ENCODE results near the gene SERPINB12.

The SERPINB12 gene

GRCh38 chr18:63590966-63591695 lies 49.0 kb downstream of the SERPINB12 start:
- H3K9ac ChIP-seq = no peak overlapping the region
- no peaks in the 10 kb centered on the region for H3K9me3 ChIP-seq (ENCODE audit: control insufficient read depth, low read length)
- H3K27me3 ChIP-seq (ENCODE audit: control insufficient read depth, insufficient read depth, low read length) = no peaks in the 10 kb centered on the region
- H2AFZ ChIP-seq = no peak overlapping the region
- H3K36me3 ChIP-seq (ENCODE audit: control insufficient read depth, insufficient read depth, low read length) = no peaks in the 10 kb centered on the region
- no peaks in the 10 kb centered on the region for H3K4me1 ChIP-seq
- no peak for TF ChIP-seq CTCF (IDR thresholded peaks at IDR 0.05)
- H3K4me2 ChIP-seq (ENCODE audit: low read length) = no peak overlapping the region
- no peaks in the 10 kb centered on the region for H3K79me2 ChIP-seq
- H3K27ac ChIP-seq = no peak overlapping the region
- no peak overlapping the region for H3K4me3 ChIP-seq (ENCODE audit: low read depth, low read length)

GRCh38 chr18:63591725-63592124 lies 49.6 kb downstream of the SERPINB12 start:
- H3K79me2 ChIP-seq = no peaks in the 10 kb centered on the region
- H3K4me3 ChIP-seq (ENCODE audit: low read depth, low read length) = no peak overlapping the region
- H3K4me2 ChIP-seq (ENCODE audit: low read length) = no peak overlapping the region
- H3K4me1 ChIP-seq = no peaks in the 10 kb centered on the region
- H3K9ac ChIP-seq = no peak overlapping the region
- H3K27me3 ChIP-seq (ENCODE audit: control insufficient read depth, insufficient read depth, low read length) = no peaks in the 10 kb centered on the region
- no peak for TF ChIP-seq CTCF (IDR thresholded peaks at IDR 0.05)
- no peak overlapping the region for H3K27ac ChIP-seq
- no peak overlapping the region for H2AFZ ChIP-seq
- no peaks in the 10 kb centered on the region for H3K36me3 ChIP-seq (ENCODE audit: control insufficient read depth, insufficient read depth, low read length)
- no peaks in the 10 kb centered on the region for H3K9me3 ChIP-seq (ENCODE audit: control insufficient read depth, low read length)

GRCh38 chr18:63592471-63592870 lies 50.3 kb downstream of the SERPINB12 start:
- H3K9me3 ChIP-seq (ENCODE audit: control insufficient read depth, low read length) = no peaks in the 10 kb centered on the region
- H3K27me3 ChIP-seq (ENCODE audit: control insufficient read depth, insufficient read depth, low read length) = no peaks in the 10 kb centered on the region
- H2AFZ ChIP-seq = no peak overlapping the region

GRCh38 chr18:63596964-63597363 lies 54.8 kb downstream of the SERPINB12 start:
- Histone ChIP-seq H3K4me3 (ENCODE audit: low read depth, low read length) (no peak overlapping the region), H2AFZ (no peak overlapping the region), H3K27ac (no peak overlapping the region), H3K36me3 (ENCODE audit: control insufficient read depth, insufficient read depth, low read length) (no peaks in the 10 kb centered on the region), H3K27me3 (ENCODE audit: control insufficient read depth, insufficient read depth, low read length) (no peaks in the 10 kb centered on the region), H3K9ac (no peak overlapping the region), H3K4me1 (no peaks in the 10 kb centered on the region), H3K9me3 (ENCODE audit: control insufficient read depth, low read length) (no peaks in the 10 kb centered on the region), H3K4me2 (ENCODE audit: low read length) (no peak overlapping the region), H3K79me2 (no peaks in the 10 kb centered on the region)
- TF ChIP-seq CTCF (IDR thresholded peaks at IDR 0.05) = no peak

More at GRCh38 chr18:63592471-63592870, 50.3 kb downstream of the SERPINB12 start:
- no peak overlapping the region for H3K4me3 ChIP-seq (ENCODE audit: low read depth, low read length)
- no peak for TF ChIP-seq CTCF (IDR thresholded peaks at IDR 0.05)
- H3K36me3 ChIP-seq (ENCODE audit: control insufficient read depth, insufficient read depth, low read length) = no peaks in the 10 kb centered on the region
- no peak overlapping the region for H3K9ac ChIP-seq
- no peak overlapping the region for H3K4me2 ChIP-seq (ENCODE audit: low read length)
- no peaks in the 10 kb centered on the region for H3K4me1 ChIP-seq
- no peak overlapping the region for H3K27ac ChIP-seq
- no peaks in the 10 kb centered on the region for H3K79me2 ChIP-seq

GRCh38 chr18:63603355-63603754 lies 61.2 kb downstream of the SERPINB12 start:
- Histone ChIP-seq H3K27ac (no peak overlapping the region), H3K79me2 (no peaks in the 10 kb centered on the region), H3K4me1 (no peaks in the 10 kb centered on the region), H3K9me3 (ENCODE audit: control insufficient read depth, low read length) (no peaks in the 10 kb centered on the region), H3K27me3 (ENCODE audit: control insufficient read depth, insufficient read depth, low read length) (no peaks in the 10 kb centered on the region), H3K36me3 (ENCODE audit: control insufficient read depth, insufficient read depth, low read length) (no peaks in the 10 kb centered on the region), H3K4me3 (ENCODE audit: low read depth, low read length) (no peak overlapping the region), H3K9ac (no peak overlapping the region), H3K4me2 (ENCODE audit: low read length) (no peak overlapping the region), H2AFZ (no peak overlapping the region)
- TF ChIP-seq CTCF (IDR thresholded peaks at IDR 0.05) = no peak

Measured in parathyroid adenoma (tissue), 2 donors.